ENCODE results near the gene ARFGEF3. TPM values are rescaled to one million over a fixed set of nuclear protein-coding genes. Genes with fewer than 3 reads are reported as not detected.

The ARFGEF3 gene
- total RNA-seq, 1 donor from 2014 or later: 1.8 TPM

DNA sequence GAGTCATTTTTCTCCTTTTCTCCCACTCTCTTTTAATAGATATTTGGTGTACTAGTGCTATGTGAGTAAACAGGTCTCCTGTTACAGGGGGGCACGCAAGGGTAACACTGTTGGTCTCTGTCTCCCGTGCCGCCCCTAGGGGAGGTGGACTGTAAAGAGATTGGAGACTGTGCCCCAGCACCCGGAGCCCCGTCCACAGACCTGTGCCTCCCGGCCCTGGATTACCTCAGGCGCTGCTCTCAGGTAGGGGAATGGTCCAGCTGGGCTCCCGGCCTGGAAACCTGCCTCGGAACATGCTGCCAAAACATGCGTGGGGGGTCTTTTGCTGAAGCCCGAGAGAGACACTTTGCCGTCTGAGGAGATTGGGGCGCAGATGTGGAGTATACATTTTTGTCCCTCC lies 149.5 kb downstream of the ARFGEF3 start:
- no peak overlapping the region for H3K27ac ChIP-seq
- intact Hi-C loops (cut with DNase I): no loop called here
- TF ChIP-seq, protein P1, sequence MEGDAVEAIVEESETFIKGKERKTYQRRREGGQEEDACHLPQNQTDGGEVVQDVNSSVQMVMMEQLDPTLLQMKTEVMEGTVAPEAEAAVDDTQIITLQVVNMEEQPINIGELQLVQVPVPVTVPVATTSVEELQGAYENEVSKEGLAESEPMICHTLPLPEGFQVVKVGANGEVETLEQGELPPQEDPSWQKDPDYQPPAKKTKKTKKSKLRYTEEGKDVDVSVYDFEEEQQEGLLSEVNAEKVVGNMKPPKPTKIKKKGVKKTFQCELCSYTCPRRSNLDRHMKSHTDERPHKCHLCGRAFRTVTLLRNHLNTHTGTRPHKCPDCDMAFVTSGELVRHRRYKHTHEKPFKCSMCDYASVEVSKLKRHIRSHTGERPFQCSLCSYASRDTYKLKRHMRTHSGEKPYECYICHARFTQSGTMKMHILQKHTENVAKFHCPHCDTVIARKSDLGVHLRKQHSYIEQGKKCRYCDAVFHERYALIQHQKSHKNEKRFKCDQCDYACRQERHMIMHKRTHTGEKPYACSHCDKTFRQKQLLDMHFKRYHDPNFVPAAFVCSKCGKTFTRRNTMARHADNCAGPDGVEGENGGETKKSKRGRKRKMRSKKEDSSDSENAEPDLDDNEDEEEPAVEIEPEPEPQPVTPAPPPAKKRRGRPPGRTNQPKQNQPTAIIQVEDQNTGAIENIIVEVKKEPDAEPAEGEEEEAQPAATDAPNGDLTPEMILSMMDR (IDR thresholded peaks at IDR 0.05): no peak
- no peaks in the 10 kb centered on the region for H3K36me3 ChIP-seq
- no peak for DNase-seq (ENCODE audit: low spot score in 2 of 2)
- no peaks in the 10 kb centered on the region for H3K9me3 ChIP-seq
- H3K27me3 ChIP-seq: no peaks in the 10 kb centered on the region
- H3K4me1 ChIP-seq: no peaks in the 10 kb centered on the region
- H3K4me3 ChIP-seq: no peak overlapping the region

DNA sequence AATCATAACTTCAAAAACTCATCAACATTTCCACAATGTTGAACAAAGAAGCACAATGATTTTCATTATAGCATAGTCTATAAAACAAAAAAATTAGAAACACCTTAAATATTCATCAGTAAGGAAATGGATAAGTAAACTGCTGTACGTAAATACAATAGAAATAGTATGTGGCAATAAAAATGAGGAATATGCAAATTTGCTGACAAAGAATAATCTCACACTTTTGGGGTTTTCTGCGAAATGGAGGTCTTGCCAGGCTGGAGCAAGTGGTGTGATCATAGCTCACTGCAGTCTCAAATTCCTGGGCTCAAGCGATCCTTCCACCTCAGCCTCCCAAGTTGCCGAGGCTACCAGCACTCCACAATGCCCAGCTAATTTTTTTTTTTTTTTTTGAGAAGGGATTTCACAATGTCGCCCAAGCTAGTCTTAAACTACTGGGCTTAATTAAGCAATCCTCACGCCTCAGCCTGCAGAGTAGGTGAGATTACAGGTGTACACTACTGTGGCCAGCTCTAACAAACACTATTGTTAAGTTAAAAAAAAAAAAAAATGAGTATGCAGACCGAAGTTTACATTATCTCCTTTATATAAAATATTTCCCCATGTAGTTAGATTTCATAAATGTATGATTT lies 157.1 kb downstream of the ARFGEF3 start:
- H3K9me3 ChIP-seq: no peaks in the 10 kb centered on the region
- no peak for DNase-seq (ENCODE audit: low spot score in 2 of 2)
- no peaks in the 10 kb centered on the region for H3K27me3 ChIP-seq
- H3K36me3 ChIP-seq: no peaks in the 10 kb centered on the region
- H3K27ac ChIP-seq: no peak overlapping the region
- no peaks in the 10 kb centered on the region for H3K4me1 ChIP-seq
- intact Hi-C loops (cut with DNase I): no loop called here
- TF ChIP-seq, protein P1 (IDR thresholded peaks at IDR 0.05): no peak
- no peak overlapping the region for H3K4me3 ChIP-seq

DNA sequence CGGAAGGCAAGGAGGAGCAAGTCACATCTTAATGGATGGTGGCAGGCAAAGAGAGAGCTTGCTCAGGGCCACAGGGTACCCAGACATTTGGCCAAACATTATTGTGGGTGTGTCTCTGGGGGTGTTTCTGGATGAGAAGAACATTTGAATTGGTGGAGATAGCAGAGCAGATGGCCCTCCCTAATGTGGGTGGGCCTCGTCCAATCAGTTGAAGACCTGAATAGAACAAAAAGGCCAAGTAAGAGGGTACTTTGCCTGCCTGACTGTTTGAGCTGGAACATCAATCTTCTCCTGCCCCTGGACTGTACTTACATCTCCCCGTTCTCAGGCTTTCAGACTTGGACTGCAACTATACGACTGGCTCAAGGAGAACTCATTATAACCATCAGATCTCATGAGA lies 160.2 kb downstream of the ARFGEF3 start:
- intact Hi-C loops (cut with DNase I): no loop called here
- no peaks in the 10 kb centered on the region for H3K36me3 ChIP-seq
- no peaks in the 10 kb centered on the region for H3K27me3 ChIP-seq
- H3K4me1 ChIP-seq: no peaks in the 10 kb centered on the region
- H3K9me3 ChIP-seq: no peaks in the 10 kb centered on the region
- TF ChIP-seq, protein P1 (IDR thresholded peaks at IDR 0.05): no peak
- H3K27ac ChIP-seq: no peak overlapping the region
- H3K4me3 ChIP-seq: no peak overlapping the region
- no peak for DNase-seq (ENCODE audit: low spot score in 2 of 2)

DNA sequence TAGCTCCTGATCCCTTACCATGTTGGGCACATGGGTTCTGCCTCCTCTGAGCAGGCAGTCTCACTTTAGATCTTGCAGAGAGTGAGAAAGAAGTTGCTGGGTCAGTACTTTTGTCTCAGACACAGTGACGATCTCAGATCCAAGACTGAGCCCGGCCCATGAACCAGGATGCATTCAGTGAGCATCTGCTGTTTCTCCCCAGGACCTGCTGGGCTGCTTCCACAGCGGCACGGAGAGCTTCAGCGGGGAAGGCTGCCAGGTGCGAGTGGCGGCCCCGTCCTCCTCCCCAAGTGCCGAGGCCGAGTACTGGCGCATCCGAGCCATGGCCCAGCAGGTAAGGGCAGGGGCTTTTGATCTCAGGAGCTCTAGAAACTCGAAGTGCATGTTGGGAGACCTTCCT lies 162.1 kb downstream of the ARFGEF3 start:
- TF ChIP-seq, protein P1 (IDR thresholded peaks at IDR 0.05): no peak
- DNase-seq (ENCODE audit: low spot score in 2 of 2): no peak
- no peak overlapping the region for H3K4me3 ChIP-seq
- H3K36me3 ChIP-seq: no peaks in the 10 kb centered on the region
- no peaks in the 10 kb centered on the region for H3K27me3 ChIP-seq
- H3K4me1 ChIP-seq: no peaks in the 10 kb centered on the region
- H3K9me3 ChIP-seq: no peaks in the 10 kb centered on the region
- no peak overlapping the region for H3K27ac ChIP-seq
- intact Hi-C loops (cut with DNase I): no loop called here

DNA sequence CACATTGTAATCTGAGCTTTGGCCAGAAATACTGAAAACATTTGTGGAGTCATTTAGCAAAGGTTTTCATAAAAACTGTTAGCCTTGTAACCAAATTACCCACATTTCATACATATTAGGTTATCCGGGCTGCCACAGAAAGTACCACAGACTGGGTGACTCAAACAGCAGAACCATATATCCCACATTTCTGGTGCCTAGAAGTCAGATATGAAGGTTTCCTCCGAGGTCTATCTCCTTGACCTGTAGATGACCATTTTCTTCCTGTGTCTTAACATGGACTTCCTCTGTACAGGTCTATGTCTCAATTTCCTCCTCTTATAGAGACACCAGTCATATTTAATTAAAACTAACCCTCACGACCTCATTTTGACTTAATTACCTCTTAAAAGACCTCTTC lies 166.5 kb downstream of the ARFGEF3 start:
- intact Hi-C loops (cut with DNase I): no loop called here
- DNase-seq (ENCODE audit: low spot score in 2 of 2): no peak
- H3K9me3 ChIP-seq: no peaks in the 10 kb centered on the region
- TF ChIP-seq, protein P1 (IDR thresholded peaks at IDR 0.05): no peak
- H3K4me1 ChIP-seq: no peaks in the 10 kb centered on the region
- no peak overlapping the region for H3K27ac ChIP-seq
- H3K27me3 ChIP-seq: no peaks in the 10 kb centered on the region
- no peaks in the 10 kb centered on the region for H3K36me3 ChIP-seq
- no peak overlapping the region for H3K4me3 ChIP-seq

DNA sequence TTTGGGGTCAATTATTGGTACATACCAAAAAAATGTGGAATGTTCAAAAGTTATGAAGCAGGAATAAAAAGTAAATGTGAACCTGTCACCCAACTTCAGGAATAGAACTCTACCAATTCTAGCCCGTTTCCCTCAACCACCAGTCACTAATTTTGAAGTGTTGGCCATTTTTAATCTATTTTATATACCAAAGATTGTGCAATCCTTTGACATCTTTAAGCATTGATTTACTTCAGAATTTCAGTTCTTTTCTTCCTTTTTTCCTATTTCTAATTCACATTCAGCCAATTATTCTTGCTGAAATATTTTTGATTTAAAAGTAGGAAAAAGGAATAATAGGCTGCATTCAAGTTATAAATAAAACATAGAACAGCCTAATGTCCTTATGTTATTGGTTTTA lies 169.0 kb downstream of the ARFGEF3 start:
- no peak for DNase-seq (ENCODE audit: low spot score in 2 of 2)
- Histone ChIP-seq H3K9me3 (no peaks in the 10 kb centered on the region), H3K4me1 (no peaks in the 10 kb centered on the region), H3K27ac (no peak overlapping the region), H3K4me3 (no peak overlapping the region), H3K27me3 (no peaks in the 10 kb centered on the region), H3K36me3 (no peaks in the 10 kb centered on the region)
- intact Hi-C loops (cut with DNase I): no loop called here
- TF ChIP-seq, protein P1 (IDR thresholded peaks at IDR 0.05): no peak

Measured in ascending aorta (tissue), 2 donors.